ENCODE data around the gene HSD17B14. TPM values are rescaled to one million over a fixed set of nuclear protein-coding genes. Genes with fewer than 3 reads are reported as not detected.

Gene HSD17B14
- total and polyA plus RNA-seq, 9 of the 15 experiments (the other 6 are each of a cell fraction or from before 2014, with no cell fraction given), result 0.16 TPM; not detected in 8

DNA sequence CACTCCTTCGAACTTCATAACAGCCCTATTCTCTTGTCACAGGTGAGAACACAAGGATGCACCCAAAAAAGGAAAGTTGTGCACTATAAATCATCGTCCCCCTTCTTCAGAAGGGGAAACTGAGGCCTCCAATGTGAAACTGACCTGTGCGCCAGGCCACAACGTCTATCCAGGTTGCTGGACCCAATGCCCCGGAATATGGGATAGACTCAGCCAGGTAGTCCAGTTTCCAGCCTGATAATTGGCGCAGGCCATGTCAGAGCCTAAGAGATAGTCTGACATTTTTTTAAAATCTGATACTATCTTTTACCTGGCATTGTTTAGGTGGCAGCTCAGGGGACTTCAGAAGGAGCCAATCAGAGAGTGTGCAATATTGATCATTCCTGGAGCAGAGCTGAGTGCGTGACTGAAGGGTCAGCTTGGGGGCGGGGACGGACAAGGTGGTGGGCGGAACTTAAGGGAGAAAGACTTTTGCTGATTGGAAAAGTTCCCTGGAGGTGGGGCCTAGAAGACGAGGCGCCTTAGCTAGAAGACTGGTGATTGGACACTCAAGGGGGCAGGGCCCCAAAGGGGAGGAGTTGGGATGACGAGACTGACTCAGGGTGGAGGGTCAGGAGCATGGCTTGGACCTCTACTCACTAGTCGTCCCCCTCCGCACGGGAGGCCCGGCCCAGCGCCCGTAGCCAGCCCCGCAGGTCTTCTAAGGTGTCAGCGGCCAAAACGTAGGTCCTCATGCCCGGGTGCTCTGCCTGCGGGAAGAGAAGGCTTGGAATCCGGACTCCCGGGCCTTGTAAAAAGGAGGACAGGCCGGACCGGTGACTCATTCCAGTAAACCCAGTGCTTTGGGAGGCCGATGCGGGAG is 23.7 kb upstream of the HSD17B14 start (continued):
- no peak for TF ChIP-seq MGA (IDR thresholded peaks at IDR 0.05)
- peak in 1 of 2 experiments; percentile 41; a peak in 2 of 4 replicates for TF ChIP-seq MAZ (CRISPR knock-in tag; conservative IDR thresholded peaks at IDR 0.05 in 1 of 2, IDR thresholded peaks at IDR 0.05 in 1 of 2)
- TF ChIP-seq, protein P1, sequence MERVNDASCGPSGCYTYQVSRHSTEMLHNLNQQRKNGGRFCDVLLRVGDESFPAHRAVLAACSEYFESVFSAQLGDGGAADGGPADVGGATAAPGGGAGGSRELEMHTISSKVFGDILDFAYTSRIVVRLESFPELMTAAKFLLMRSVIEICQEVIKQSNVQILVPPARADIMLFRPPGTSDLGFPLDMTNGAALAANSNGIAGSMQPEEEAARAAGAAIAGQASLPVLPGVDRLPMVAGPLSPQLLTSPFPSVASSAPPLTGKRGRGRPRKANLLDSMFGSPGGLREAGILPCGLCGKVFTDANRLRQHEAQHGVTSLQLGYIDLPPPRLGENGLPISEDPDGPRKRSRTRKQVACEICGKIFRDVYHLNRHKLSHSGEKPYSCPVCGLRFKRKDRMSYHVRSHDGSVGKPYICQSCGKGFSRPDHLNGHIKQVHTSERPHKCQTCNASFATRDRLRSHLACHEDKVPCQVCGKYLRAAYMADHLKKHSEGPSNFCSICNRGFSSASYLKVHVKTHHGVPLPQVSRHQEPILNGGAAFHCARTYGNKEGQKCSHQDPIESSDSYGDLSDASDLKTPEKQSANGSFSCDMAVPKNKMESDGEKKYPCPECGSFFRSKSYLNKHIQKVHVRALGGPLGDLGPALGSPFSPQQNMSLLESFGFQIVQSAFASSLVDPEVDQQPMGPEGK (CRISPR knock-in tag; IDR thresholded peaks at IDR 0.05; ENCODE audit: borderline replicate concordance), result no peak
- TF ChIP-seq, protein P2, sequence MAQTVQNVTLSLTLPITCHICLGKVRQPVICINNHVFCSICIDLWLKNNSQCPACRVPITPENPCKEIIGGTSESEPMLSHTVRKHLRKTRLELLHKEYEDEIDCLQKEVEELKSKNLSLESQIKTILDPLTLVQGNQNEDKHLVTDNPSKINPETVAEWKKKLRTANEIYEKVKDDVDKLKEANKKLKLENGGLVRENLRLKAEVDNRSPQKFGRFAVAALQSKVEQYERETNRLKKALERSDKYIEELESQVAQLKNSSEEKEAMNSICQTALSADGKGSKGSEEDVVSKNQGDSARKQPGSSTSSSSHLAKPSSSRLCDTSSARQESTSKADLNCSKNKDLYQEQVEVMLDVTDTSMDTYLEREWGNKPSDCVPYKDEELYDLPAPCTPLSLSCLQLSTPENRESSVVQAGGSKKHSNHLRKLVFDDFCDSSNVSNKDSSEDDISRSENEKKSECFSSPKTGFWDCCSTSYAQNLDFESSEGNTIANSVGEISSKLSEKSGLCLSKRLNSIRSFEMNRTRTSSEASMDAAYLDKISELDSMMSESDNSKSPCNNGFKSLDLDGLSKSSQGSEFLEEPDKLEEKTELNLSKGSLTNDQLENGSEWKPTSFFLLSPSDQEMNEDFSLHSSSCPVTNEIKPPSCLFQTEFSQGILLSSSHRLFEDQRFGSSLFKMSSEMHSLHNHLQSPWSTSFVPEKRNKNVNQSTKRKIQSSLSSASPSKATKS (CRISPR knock-in tag; IDR thresholded peaks at IDR 0.05), result no peak
- TF ChIP-seq NRF1 (conservative IDR thresholded peaks at IDR 0.05 in 1 of 2, IDR thresholded peaks at IDR 0.05 in 1 of 2), result peak; percentile 68 to 72
- no peak for TF ChIP-seq TAL1 (IDR thresholded peaks at IDR 0.05)

All from K562 (cell line).